HEK293 (cell line): ENCODE data around the gene WNK3.

ENCODE experiments used
- CTCF ChIA-PET: fragments of 350-600 bp; formaldehyde crosslinking; extraction: SDS; loops from one replicate; lab custom pipeline; 2021; ENCODE audit warnings: antibody characterized with exemption; lab: Yijun Ruan, JAX
- POLR2A ChIA-PET: fragments of 300-600 bp; formaldehyde crosslinking; extraction: SDS; loops from one replicate; lab custom pipeline; 2020; ENCODE audit warnings: antibody characterized with exemption, inconsistent platforms; lab: Yijun Ruan, JAX
- H3K27ac ChIP-seq: fragments of 200-500 bp; sonication (Bioruptor generic); 2 replicates; pipeline ENCODE4 v1.5.1; 2014; ENCODE audit warnings: low read depth, low read length, control low read depth, inconsistent platforms; ENCODE audit errors: extremely low read depth
- H3K36me3 ChIP-seq, 2 experiments: fragments of 200-500 bp in 1 of 2; sonication (Bioruptor generic) in 1 of 2; 1 replicate in 1 of 2; 2 replicates in 1 of 2; pipeline ENCODE4 v1.5.1; 2014 to 2017; ENCODE audit warnings: inconsistent platforms in 2 of 2, low read length in 2 of 2; ENCODE audit not compliant: control insufficient read depth in 2 of 2, insufficient read depth in 1 of 2
- H3K4me1 ChIP-seq: fragments of 200-500 bp; sonication (Bioruptor generic); 2 replicates; pipeline ENCODE4 v1.5.1; 2014; ENCODE audit warnings: mild to moderate bottlenecking, low read length, inconsistent platforms; ENCODE audit not compliant: control insufficient read depth, insufficient read depth
- H3K4me3 ChIP-seq: 2 replicates; pipeline ENCODE4 v1.5.1; 2011; ENCODE audit warnings: low read depth, mild to moderate bottlenecking, control low read depth, low read length, moderate library complexity
- H3K9me3 ChIP-seq: fragments of 200-500 bp; sonication (Bioruptor generic); 2 replicates; pipeline ENCODE4 v1.5.1; 2014; ENCODE audit warnings: low read depth, low read length, inconsistent platforms; ENCODE audit not compliant: control insufficient read depth, insufficient read depth
- BCL11B ChIP-seq: fragments of 450-650 bp; formaldehyde crosslinking; IDR thresholded peaks from 2 replicates; pipeline ENCODE4 v1.5.1; 2016; ENCODE audit warnings: low read depth, missing biosample characterization, missing genetic modification characterization
- CTCF ChIP-seq: fragments of 450-650 bp; formaldehyde crosslinking; IDR thresholded peaks from 2 replicates; pipeline ENCODE4 v1.5.1; 2016; ENCODE audit warnings: missing biosample characterization, missing genetic modification characterization
- GFI1B ChIP-seq: fragments of 450-650 bp; formaldehyde crosslinking; IDR thresholded peaks from 2 replicates; pipeline ENCODE4 v1.5.1; 2016; ENCODE audit warnings: missing biosample characterization, missing genetic modification characterization
- GLIS2 ChIP-seq: fragments of 450-650 bp; formaldehyde crosslinking; IDR thresholded peaks from 2 replicates; pipeline ENCODE4 v1.5.1; 2016; ENCODE audit warnings: missing biosample characterization, missing genetic modification characterization
- KLF9 ChIP-seq: fragments of 450-650 bp; formaldehyde crosslinking; IDR thresholded peaks from 2 replicates; pipeline ENCODE4 v1.5.1; 2016; ENCODE audit warnings: missing biosample characterization, missing genetic modification characterization, low read depth
- PRDM1 ChIP-seq: fragments of 450-650 bp; formaldehyde crosslinking; IDR thresholded peaks from 2 replicates; pipeline ENCODE4; 2016; ENCODE audit warnings: missing biosample characterization, missing genetic modification characterization
- PRDM10 ChIP-seq: fragments of 450-650 bp; formaldehyde crosslinking; IDR thresholded peaks from 2 replicates; pipeline ENCODE4 v1.5.1; 2016; ENCODE audit warnings: missing biosample characterization, missing genetic modification characterization
- PRDM2 ChIP-seq: fragments of 450-650 bp; formaldehyde crosslinking; IDR thresholded peaks from 2 replicates; pipeline ENCODE4 v1.5.1; 2016; ENCODE audit warnings: missing biosample characterization, missing genetic modification characterization, borderline replicate concordance
- SALL2 ChIP-seq: fragments of 450-650 bp; formaldehyde crosslinking; IDR thresholded peaks from 2 replicates; pipeline ENCODE4 v1.5.0; 2017; ENCODE audit warnings: missing biosample characterization, mild to moderate bottlenecking, missing genetic modification characterization, borderline replicate concordance
- SP2 ChIP-seq: fragments of 450-650 bp; formaldehyde crosslinking; IDR thresholded peaks from 2 replicates; pipeline ENCODE4 v1.5.1; 2016; ENCODE audit warnings: missing biosample characterization, missing genetic modification characterization
- SP3 ChIP-seq: fragments of 450-650 bp; formaldehyde crosslinking; IDR thresholded peaks from 2 replicates; pipeline ENCODE4 v1.5.1; 2016; ENCODE audit warnings: missing biosample characterization, missing genetic modification characterization
- ZBTB20 ChIP-seq: fragments of 450-650 bp; formaldehyde crosslinking; IDR thresholded peaks from 2 replicates; pipeline ENCODE4 v1.5.1; 2016; ENCODE audit warnings: missing biosample characterization, missing genetic modification characterization
- ZBTB26 ChIP-seq: fragments of 450-650 bp; formaldehyde crosslinking; optimal IDR thresholded peaks from 2 replicates; pipeline ENCODE3; 2016; ENCODE audit warnings: missing biosample characterization, mild to moderate bottlenecking, missing genetic modification characterization
- ZNF121 ChIP-seq: fragments of 450-650 bp; formaldehyde crosslinking; IDR thresholded peaks from 2 replicates; pipeline ENCODE4 v1.5.1; 2016; ENCODE audit warnings: missing biosample characterization, missing genetic modification characterization
- ZNF133 ChIP-seq: fragments of 450-650 bp; formaldehyde crosslinking; IDR thresholded peaks from 2 replicates; pipeline ENCODE4 v1.5.1; 2016; ENCODE audit warnings: missing biosample characterization, missing genetic modification characterization
- ZNF146 ChIP-seq: fragments of 450-650 bp; formaldehyde crosslinking; IDR thresholded peaks from 2 replicates; pipeline ENCODE4 v1.5.1; 2016; ENCODE audit warnings: missing biosample characterization, missing genetic modification characterization
- ZNF169 ChIP-seq: fragments of 450-650 bp; formaldehyde crosslinking; IDR thresholded peaks from 2 replicates; pipeline ENCODE4 v1.5.1; 2016; ENCODE audit warnings: missing biosample characterization, missing genetic modification characterization
- ZNF24 ChIP-seq: fragments of 450-650 bp; formaldehyde crosslinking; IDR thresholded peaks from 2 replicates; pipeline ENCODE4 v1.5.1; 2016; ENCODE audit warnings: missing biosample characterization, missing genetic modification characterization
- ZNF274 ChIP-seq, 2 experiments: fragments of 200-500 bp in 1 of 2; fragments of 450-650 bp in 1 of 2; sonication (Bioruptor generic) in 1 of 2; formaldehyde crosslinking in 1 of 2; IDR thresholded peaks; 2 replicates each; pipeline versions ENCODE4 v1.5.1 to v1.6.1; 2014 to 2016; ENCODE audit warnings: borderline replicate concordance in 1 of 2, inconsistent platforms in 1 of 2, low read length in 1 of 2, missing biosample characterization in 1 of 2, missing genetic modification characterization in 1 of 2
- ZNF341 ChIP-seq: fragments of 450-650 bp; formaldehyde crosslinking; IDR thresholded peaks from 2 replicates; pipeline ENCODE4; 2016; ENCODE audit warnings: low read depth, missing biosample characterization, missing genetic modification characterization
- ZNF404 ChIP-seq: fragments of 450-650 bp; formaldehyde crosslinking; IDR thresholded peaks from 2 replicates; pipeline ENCODE4 v1.5.1; 2017; ENCODE audit warnings: missing biosample characterization, missing genetic modification characterization
- ZNF426 ChIP-seq: fragments of 450-650 bp; formaldehyde crosslinking; IDR thresholded peaks from 2 replicates; pipeline ENCODE4 v1.5.1; 2017; ENCODE audit warnings: missing biosample characterization, missing genetic modification characterization, mild to moderate bottlenecking, inconsistent platforms, moderate library complexity
- ZNF48 ChIP-seq: fragments of 450-650 bp; formaldehyde crosslinking; IDR thresholded peaks from 2 replicates; pipeline ENCODE4 v1.5.1; 2016; ENCODE audit warnings: missing biosample characterization, missing genetic modification characterization
- ZNF521 ChIP-seq: fragments of 450-650 bp; formaldehyde crosslinking; IDR thresholded peaks from 2 replicates; pipeline ENCODE4 v1.5.1; 2017; ENCODE audit warnings: missing biosample characterization, mild to moderate bottlenecking, missing genetic modification characterization
- ZNF660 ChIP-seq: fragments of 450-650 bp; IDR thresholded peaks from 2 replicates; pipeline ENCODE4 v1.5.1; 2018; ENCODE audit warnings: missing biosample characterization, mild to moderate bottlenecking, missing genetic modification characterization

Gene WNK3

GRCh38 chrX:54182864-54183613, 174.8 kb downstream of the WNK3 start, which contains the start of gene FAM120C:
TSS of gene FAM120C (minus strand) at chrX:54183254. CDS start at chrX:54183198, 56 bp downstream.
- H3K9me3 ChIP-seq, result no peaks in the 10 kb centered on the region
- no peaks in the 10 kb centered on the region for H3K36me3 ChIP-seq
- POLR2A ChIA-PET, result interaction anchor here (0.8 to 4.1 kb wide), 5 partner anchors 11 to 626 kb away, joined by 3 to 36 read pairs (median 3); partner anchors contain the start of gene PHF8
- CTCF ChIA-PET, result no interaction called here
- H3K4me1 ChIP-seq, result peaks cover 5% of the 10 kb centered on the region; the same call in 1 of the 2 replicates
- H3K27ac ChIP-seq, result peak within 1 kb of the TSS; percentile 94
- H3K4me3 ChIP-seq, result peak within 1 kb of the TSS; percentile 67
- TF ChIP-seq ZNF48 (tag by site-specific recombination), result no peak
- TF ChIP-seq ZNF426 (tag by site-specific recombination), result no peak
- no peak for TF ChIP-seq PRDM1
- no peak for TF ChIP-seq ZNF660 (tag by site-specific recombination)
- TF ChIP-seq ZNF121 (tag by site-specific recombination), result no peak
- no peak for TF ChIP-seq ZNF341
- TF ChIP-seq ZNF169 (tag by site-specific recombination), result 0 out of 2 replicates have a peak, but pooled peaks have one; percentile 20
- no peak for TF ChIP-seq PRDM2
- no peak for TF ChIP-seq ZNF274 (IDR thresholded peaks at IDR 0.05; ENCODE audit: low read length)
- TF ChIP-seq ZNF274 (tag by site-specific recombination; IDR thresholded peaks at IDR 0.05; ENCODE audit: borderline replicate concordance), result no peak
- TF ChIP-seq GFI1B (tag by site-specific recombination), result no peak
- no peak for TF ChIP-seq ZNF404 (tag by site-specific recombination)
- no peak for TF ChIP-seq ZNF521 (tag by site-specific recombination)
- peak; percentile 71 for TF ChIP-seq GLIS2 (tag by site-specific recombination)
- TF ChIP-seq ZNF146 (tag by site-specific recombination), result no peak
- no peak for TF ChIP-seq ZNF24 (tag by site-specific recombination)
- TF ChIP-seq PRDM10 (tag by site-specific recombination), result peak; percentile 97
- peak; percentile 80 for TF ChIP-seq SP3 (tag by site-specific recombination)
- 0 out of 2 replicates have a peak, but pooled peaks have one; percentile 8 for TF ChIP-seq CTCF
- TF ChIP-seq ZNF133 (tag by site-specific recombination), result no peak
- TF ChIP-seq ZBTB20 (tag by site-specific recombination), result peak; percentile 68; the same call in 1 of the 2 replicates
- peak; percentile 78 for TF ChIP-seq SP2 (tag by site-specific recombination)
- no peak for TF ChIP-seq SALL2 (tag by site-specific recombination)
- TF ChIP-seq BCL11B (tag by site-specific recombination), result no peak
- TF ChIP-seq KLF9 (tag by site-specific recombination), result peak; percentile 38
- TF ChIP-seq ZBTB26 (tag by site-specific recombination), result peak; percentile 86
